Coronary artery (tissue), 2 donors: ENCODE results near the gene CRYBA4.

Experiments
- DNase-seq: peaks from one replicate; pipeline ENCODE4 v3.0.0-alpha.2; 2017; ENCODE audit warnings: low spot score
- H3K27ac ChIP-seq, 2 donors: fragments of 200-600 bp; sonication (generic); one replicate each; pipeline ENCODE4 v1.5.1; 2016 to 2019
- H3K4me3 ChIP-seq: fragments of 200-600 bp; sonication (generic); 2 replicates; pipeline ENCODE4 v1.5.1; 2016; ENCODE audit warnings: mild to moderate bottlenecking, moderate library complexity
- CTCF ChIP-seq: fragments of 200-600 bp; sonication (generic); IDR thresholded peaks from one replicate; pipeline ENCODE4 v1.5.1; 2019; ENCODE audit warnings: antibody characterized with exemption

Gene CRYBA4

GRCh38 chr22:26621663-26622062, at the start of gene CRYBA4:
CRYBA4 (plus strand) TSS chr22:26621963; CDS start chr22:26622597, 634 bp downstream.
- no peak for DNase-seq
- TF ChIP-seq CTCF: no peak
- no peak within 1 kb of the TSS for H3K4me3 ChIP-seq
- H3K27ac ChIP-seq: no peak within 1 kb of the TSS

GRCh38 chr22:26573026-26573662, 48.6 kb upstream of the CRYBA4 start:
- no peak for TF ChIP-seq CTCF

GRCh38 chr22:26574001-26574723, 47.6 kb upstream of the CRYBA4 start:
- Histone ChIP-seq H3K4me3 (no peak overlapping the region), H3K27ac (peak overlapping the region in 1 of 2 donors; percentile 35)
- TF ChIP-seq CTCF: no peak
- no peak for DNase-seq

More at GRCh38 chr22:26573026-26573662, 48.6 kb upstream of the CRYBA4 start:
- Histone ChIP-seq H3K4me3 (no peak overlapping the region), H3K27ac (peak overlapping the region in 1 of 2 donors; percentile 52)
- DNase-seq: no peak

- Histone ChIP-seq H3K27ac (no peak overlapping the region), H3K4me3 (no peak overlapping the region)
- TF ChIP-seq CTCF: no peak
- no peak for DNase-seq
Measured at GRCh38 chr22:26576026-26576680, 45.6 kb upstream of the CRYBA4 start.

GRCh38 chr22:26577081-26577480, 44.7 kb upstream of the CRYBA4 start:
- no peak for DNase-seq
- Histone ChIP-seq H3K4me3 (no peak overlapping the region), H3K27ac (no peak overlapping the region)
- no peak for TF ChIP-seq CTCF

- Histone ChIP-seq H3K4me3 (no peak overlapping the region), H3K27ac (no peak overlapping the region)
- TF ChIP-seq CTCF: no peak
- no peak for DNase-seq
Measured at GRCh38 chr22:26579331-26579886, 42.4 kb upstream of the CRYBA4 start.
